HG02588 (cell line): ENCODE measurements around the gene OR6K2.
"Not testable (repeated sequence)": the region's sequence is repeated elsewhere in the genome, so short reads cannot be mapped to it uniquely, and the experiment has no call there.

Experiments
- ATAC-seq: cut with Tn5 transposase; IDR thresholded peaks from one replicate; pipeline ENCODE4 v1.9.1; 2021; ENCODE audit warnings: mild to moderate bottlenecking, moderate library complexity; ENCODE audit not compliant: unreplicated experiment

OR6K2 gene

GRCh38 chr1:158700552-158700951 is at the start of gene OR6K2:
OR6K2 (minus strand) TSS chr1:158700652; CDS start chr1:158700652, 0 bp downstream.
- no peak for ATAC-seq

- ATAC-seq = no peak
These were observed 35.4 kb upstream of the OR6K2 start for GRCh38 chr1:158735848-158736247.

- ATAC-seq = no peak
These were observed 32.1 kb upstream of the OR6K2 start for GRCh38 chr1:158732524-158732923.

- ATAC-seq = no peak
These were observed 31.3 kb upstream of the OR6K2 start for GRCh38 chr1:158731707-158732106.

GRCh38 chr1:158730453-158730852 is 30.0 kb upstream of the OR6K2 start:
- ATAC-seq = no peak

GRCh38 chr1:158728510-158729225 is 28.2 kb upstream of the OR6K2 start:
- no peak for ATAC-seq

- no peak for ATAC-seq
These were observed 24.0 kb upstream of the OR6K2 start for GRCh38 chr1:158724442-158724841.

- ATAC-seq = no peak
These were observed 20.2 kb upstream of the OR6K2 start, which contains the start of gene OR6K3 for GRCh38 chr1:158720620-158721019. OR6K3 (minus strand) TSS chr1:158720720; CDS start chr1:158718115, 2,605 bp downstream.

GRCh38 chr1:158719664-158720063 is 19.2 kb upstream of the OR6K2 start:
- ATAC-seq = no peak

GRCh38 chr1:158717344-158717743 is 16.9 kb upstream of the OR6K2 start:
- ATAC-seq = no peak

- ATAC-seq = no peak
These were observed 15.9 kb upstream of the OR6K2 start for GRCh38 chr1:158716335-158716734.

- no peak for ATAC-seq
These were observed 14.3 kb upstream of the OR6K2 start for GRCh38 chr1:158714754-158715153.

- ATAC-seq = no peak
These were observed 10.6 kb upstream of the OR6K2 start for GRCh38 chr1:158711098-158711497.

- ATAC-seq = no peak
These were observed 5.6 kb upstream of the OR6K2 start for GRCh38 chr1:158706096-158706495.

GRCh38 chr1:158694596-158694995 is 5.9 kb downstream of the OR6K2 start:
- ATAC-seq = no peak

GRCh38 chr1:158692356-158692755 is 8.1 kb downstream of the OR6K2 start:
- ATAC-seq = no peak

GRCh38 chr1:158691907-158692306 is 8.5 kb downstream of the OR6K2 start:
- no peak for ATAC-seq

GRCh38 chr1:158691149-158691548 is 9.3 kb downstream of the OR6K2 start:
- ATAC-seq = not testable (repeated sequence)

- ATAC-seq = no peak
These were observed 10.6 kb downstream of the OR6K2 start for GRCh38 chr1:158689875-158690274.

- no peak for ATAC-seq
These were observed 11.3 kb downstream of the OR6K2 start for GRCh38 chr1:158689110-158689509.

- not testable (repeated sequence) for ATAC-seq
These were observed 12.1 kb downstream of the OR6K2 start for GRCh38 chr1:158688343-158688742.

GRCh38 chr1:158687037-158687436 is 13.4 kb downstream of the OR6K2 start:
- ATAC-seq = no peak
